HEK293T (cell line): Measurements from ENCODE around the gene INPP5A.

Experiments used
- BHLHE40 ChIP-seq: fragments of 450-650 bp; IDR thresholded peaks from 2 replicates; pipeline ENCODE4 v1.6.1; 2016; ENCODE audit warnings: mild to moderate bottlenecking, moderate library complexity, borderline replicate concordance
- CTBP1 ChIP-seq: fragments of 450-650 bp; IDR thresholded peaks from 2 replicates; pipeline ENCODE4 v1.6.1; 2016; ENCODE audit warnings: borderline replicate concordance
- ELF4 ChIP-seq: fragments of 450-650 bp; IDR thresholded peaks from 2 replicates; pipeline ENCODE4 v1.6.1; 2017; ENCODE audit warnings: antibody characterized with exemption
- FOXA1 ChIP-seq: fragments of 450-650 bp; IDR thresholded peaks from 2 replicates; pipeline ENCODE4 v1.6.1; 2016; ENCODE audit warnings: mild to moderate bottlenecking
- FOXM1 ChIP-seq: fragments of 450-650 bp; IDR thresholded peaks from 2 replicates; pipeline ENCODE4 v1.6.1; 2017; ENCODE audit warnings: mild to moderate bottlenecking, borderline replicate concordance
- HDGF ChIP-seq: fragments of 450-650 bp; IDR thresholded peaks from 2 replicates; pipeline ENCODE4 v1.6.1; 2017; ENCODE audit warnings: antibody characterized with exemption, borderline replicate concordance
- L3MBTL2 ChIP-seq: fragments of 450-650 bp; conservative IDR thresholded peaks from 2 replicates; pipeline ENCODE4 v1.6.1; 2016; ENCODE audit warnings: mild to moderate bottlenecking
- LEF1 ChIP-seq: fragments of 450-650 bp; IDR thresholded peaks from 2 replicates; pipeline ENCODE4 v1.6.1; 2017; ENCODE audit warnings: mild to moderate bottlenecking, borderline replicate concordance
- NFRKB ChIP-seq: fragments of 450-650 bp; IDR thresholded peaks from 2 replicates; pipeline ENCODE4 v1.6.1; 2016; ENCODE audit warnings: mild to moderate bottlenecking, moderate library complexity
- SP1 ChIP-seq: fragments of 450-650 bp; IDR thresholded peaks from 2 replicates; pipeline ENCODE4 v1.6.1; 2017
- SUZ12 ChIP-seq: fragments of 450-650 bp; IDR thresholded peaks from 2 replicates; pipeline ENCODE4 v1.6.1; 2016; ENCODE audit warnings: mild to moderate bottlenecking

DNA sequence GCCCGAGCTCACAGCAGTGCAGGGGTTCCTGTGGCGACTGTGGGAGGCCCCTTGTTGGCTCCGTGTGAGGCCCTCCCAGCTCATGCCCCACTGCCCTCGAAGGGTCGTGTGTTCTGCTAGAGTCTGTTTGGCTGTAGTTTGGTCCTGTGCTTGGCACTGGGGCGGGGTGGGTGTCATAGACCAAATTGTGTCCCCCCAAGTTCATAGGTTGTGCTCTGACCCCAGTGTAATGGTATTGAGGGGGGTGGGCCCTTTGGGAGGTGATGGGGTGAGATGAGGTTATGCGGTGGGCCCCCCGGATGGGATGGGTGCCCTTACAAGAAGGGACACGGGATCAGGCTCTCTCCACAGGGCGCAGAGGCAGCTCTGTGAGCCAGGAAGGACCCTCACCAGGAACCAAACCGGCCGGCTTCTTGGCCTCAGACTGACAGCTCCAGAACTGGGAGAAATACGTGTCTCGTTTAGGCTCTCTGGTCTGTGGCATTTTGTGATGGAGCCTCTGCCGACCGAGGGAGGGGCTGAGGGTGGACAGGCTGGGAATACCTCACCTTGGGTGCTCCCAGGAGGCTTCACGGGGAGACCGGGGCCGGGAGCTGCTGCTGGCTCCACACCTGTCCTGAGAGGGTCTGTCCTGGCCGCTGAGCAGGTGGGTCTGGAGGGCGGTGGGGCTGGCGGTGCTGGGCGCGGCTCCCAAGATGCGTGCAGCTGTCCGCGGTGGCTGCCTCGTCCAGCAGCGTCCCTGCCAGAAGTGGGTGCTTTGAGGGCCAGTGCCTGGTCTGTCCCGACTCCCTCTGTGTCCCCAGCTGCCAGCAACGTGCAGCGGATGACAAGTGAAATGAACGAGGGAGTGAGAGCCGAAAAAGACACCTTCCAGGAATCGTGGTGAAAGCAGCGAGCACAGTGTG lies 89.4 kb downstream of the INPP5A start:
- TF ChIP-seq SUZ12: no peak
- no peak for TF ChIP-seq LEF1
- no peak for TF ChIP-seq FOXA1
- TF ChIP-seq BHLHE40: no peak
- TF ChIP-seq L3MBTL2: no peak
- TF ChIP-seq FOXM1: no peak
- TF ChIP-seq SP1: no peak
- no peak for TF ChIP-seq NFRKB
- no peak for TF ChIP-seq CTBP1
- no peak for TF ChIP-seq HDGF
- no peak for TF ChIP-seq ELF4
